Mucosa of descending colon (tissue), 3 donors: ENCODE data around the gene LCN1. TPM values are rescaled to one million over a fixed set of nuclear protein-coding genes. Genes with fewer than 3 reads are reported as not detected.

Experiments used
- ATAC-seq: fragments of 200-7000 bp; cut with Tn5 transposase; one replicate; pipeline ENCODE4 v1.9.1; 2020; ENCODE audit warnings: mild to moderate bottlenecking, moderate library complexity
- DNase-seq, 3 donors: peaks; one replicate each; pipeline ENCODE4 v3.0.0-alpha.2; 2020
- H3K36me3 ChIP-seq: fragments of 200-600 bp; one replicate; pipeline ENCODE4 v1.8.0; 2021; ENCODE audit warnings: low read depth, mild to moderate bottlenecking
- H3K4me1 ChIP-seq: fragments of 200-600 bp; one replicate; pipeline ENCODE4 v1.8.0; 2021; ENCODE audit warnings: low read depth, mild to moderate bottlenecking
- H3K4me3 ChIP-seq: fragments of 200-600 bp; one replicate; pipeline ENCODE4 v1.8.0; 2021; ENCODE audit warnings: mild to moderate bottlenecking
- H3K9me3 ChIP-seq: fragments of 200-600 bp; one replicate; pipeline ENCODE4 v1.8.0; 2021; ENCODE audit warnings: mild to moderate bottlenecking
- CTCF ChIP-seq: fragments of 200-600 bp; IDR thresholded peaks from one replicate; pipeline ENCODE4 v1.8.0; 2022; ENCODE audit warnings: antibody characterized with exemption, mild to moderate bottlenecking
- intact Hi-C, 2 donors: fragments of 100-400 bp; cut with DNase I in 1 of 2; cut with micrococcal nuclease in 1 of 2; formaldehyde crosslinking; loops; one replicate each; pipeline versions ENCODE4 v1.11.0 to v1.11.1; 2022; cut with DNase I, micrococcal nuclease
- total RNA-seq, 3 donors: library from RNA; stranded (reverse); fragmentation: NEBNext Ultra II Directional in 2 of 3; extraction: Animal tissue kit (Norgen Biotek cat#: 25700) in 2 of 3; gene quantifications; one replicate each; pipeline versions ENCODE4 v1.2.1 to v1.2.4, GENCODE V29; 2021 to 2023
- donor health status: DM: no; HTN: no; CAD: no; lungs with moderate emphysema.
- donor health status: DM: no; HTN: no; CAD: no.
- donor health status: DM: no; HTN: yes; CAD: no.

Gene LCN1
- total RNA-seq, 3 donors from 2014 or later = not detected

- ATAC-seq = no peak
- intact Hi-C loops = no loop called here
Observed at GRCh38 chr9:135505406-135506187, 15.6 kb upstream of the LCN1 start.

GRCh38 chr9:135506327-135507103, 14.7 kb upstream of the LCN1 start:
- ATAC-seq = peak; percentile 30
- Histone ChIP-seq H3K4me1 (peaks cover 8% of the 10 kb centered on the region), H3K36me3 (no peaks in the 10 kb centered on the region), H3K9me3 (peaks cover 6% of the 10 kb centered on the region), H3K4me3 (no peak overlapping the region)
- TF ChIP-seq CTCF = no peak
- no peak for DNase-seq
- intact Hi-C loops = no loop called here

More at GRCh38 chr9:135505406-135506187, 15.6 kb upstream of the LCN1 start:
- no peak for TF ChIP-seq CTCF
- H3K9me3 ChIP-seq = peaks cover 6% of the 10 kb centered on the region
- H3K4me3 ChIP-seq = no peak overlapping the region
- H3K4me1 ChIP-seq = peaks cover 12% of the 10 kb centered on the region
- peak in 1 of 3 donors; percentile 15 for DNase-seq
- no peaks in the 10 kb centered on the region for H3K36me3 ChIP-seq

DNA sequence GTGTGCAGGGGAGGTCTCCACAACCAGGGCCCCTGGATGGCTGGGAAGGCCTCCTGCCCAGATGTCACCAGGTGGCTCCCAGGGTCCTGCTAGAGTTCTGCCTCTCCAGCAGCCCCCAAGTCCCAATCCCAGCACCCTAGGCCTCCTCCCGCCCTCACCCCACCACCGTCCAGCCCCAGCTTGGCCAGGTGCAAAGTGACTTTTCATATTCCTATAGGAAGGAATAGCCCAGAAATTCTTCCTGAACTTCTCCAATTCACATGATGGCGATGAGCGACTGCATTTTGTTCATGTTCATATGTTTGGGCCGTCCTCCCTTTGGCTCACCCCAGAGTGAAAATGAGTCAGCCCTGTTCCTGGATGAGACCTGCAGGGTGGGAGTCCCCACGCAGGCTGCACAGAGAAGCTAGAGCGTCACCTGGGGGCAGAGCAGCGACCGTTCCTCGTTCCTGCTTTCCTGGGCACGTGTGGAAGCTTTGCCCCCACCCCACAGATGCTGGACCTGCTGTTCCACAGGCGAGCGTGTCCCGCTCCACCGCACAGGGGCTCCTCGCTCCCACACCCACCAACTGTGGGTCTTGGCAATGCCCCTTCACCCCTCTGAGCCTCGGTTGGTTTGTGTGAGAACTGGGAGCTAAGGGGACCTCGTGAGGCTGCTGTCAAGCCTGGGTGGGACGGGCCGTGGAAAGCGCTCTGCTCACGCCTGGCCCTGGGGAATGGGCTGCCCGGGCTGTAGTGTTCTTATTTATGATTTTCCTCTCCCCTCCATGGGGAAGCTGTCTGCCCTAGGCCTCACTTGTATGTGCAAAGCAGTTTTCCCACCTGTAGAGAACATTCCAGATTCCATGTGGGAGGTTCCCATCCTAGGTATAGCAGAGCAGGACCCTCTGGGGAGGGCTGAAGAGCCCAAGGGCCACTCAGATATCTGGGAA, 13.9 kb upstream of the LCN1 start:
- DNase-seq (peak in 2 of 3 donors; percentile 10 to 34), ATAC-seq (no peak)
- H3K4me3 ChIP-seq = no peak overlapping the region
- H3K9me3 ChIP-seq = peaks cover 6% of the 10 kb centered on the region
- no peak for TF ChIP-seq CTCF
- intact Hi-C loops = no loop called here
- H3K36me3 ChIP-seq = no peaks in the 10 kb centered on the region
- H3K4me1 ChIP-seq = no peaks in the 10 kb centered on the region

DNA sequence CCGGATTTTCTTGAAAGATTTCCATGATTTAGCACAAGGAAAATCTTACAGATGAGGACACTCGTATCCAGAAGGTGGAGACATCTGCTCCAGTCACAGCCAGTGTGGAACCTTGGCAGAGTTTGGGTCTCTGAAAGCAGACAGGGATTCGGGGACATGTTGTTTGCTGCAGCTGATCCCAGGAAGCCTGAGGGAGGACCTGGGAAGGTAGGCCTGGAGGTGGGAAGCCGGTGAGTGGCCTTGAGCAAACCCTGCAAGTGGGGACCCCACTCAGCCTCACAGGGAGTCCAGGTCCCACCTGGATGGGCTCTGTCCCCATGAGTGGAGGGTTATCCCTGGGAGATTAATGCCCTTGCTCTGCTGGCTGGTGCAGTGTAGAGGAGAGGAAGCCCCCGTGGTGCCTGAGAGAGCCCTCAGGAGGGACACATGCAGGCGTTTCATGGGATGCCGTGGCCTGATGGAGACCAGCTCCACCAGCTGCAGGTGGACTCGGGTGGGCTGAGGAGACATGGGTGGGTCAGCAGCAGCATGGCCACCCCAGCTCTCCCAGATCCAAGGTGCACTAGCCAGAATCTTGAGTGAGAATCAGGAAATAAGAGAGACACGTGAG, 12.9 kb upstream of the LCN1 start:
- DNase-seq = peak in 1 of 3 donors; percentile 8

More for the DNA sequence above, 12.9 kb upstream of the LCN1 start:
- H3K36me3 ChIP-seq = no peaks in the 10 kb centered on the region
- H3K9me3 ChIP-seq = peaks cover 6% of the 10 kb centered on the region
- intact Hi-C loops = no loop called here
- ATAC-seq = no peak
- H3K4me1 ChIP-seq = no peaks in the 10 kb centered on the region
- TF ChIP-seq CTCF = no peak
- no peak overlapping the region for H3K4me3 ChIP-seq
